Activated CD8-positive, alpha-beta T cell treated with anti-CD3 and anti-CD28 coated beads for 36 hours (primary cell): ENCODE results near the gene LRRC71. TPM values are rescaled to one million over a fixed set of nuclear protein-coding genes. Genes with fewer than 3 reads are reported as not detected.

Experiments used
- ATAC-seq: fragments of 200-7000 bp; cut with Tn5 transposase; one replicate; pipeline ENCODE4 v1.10.0; 2021; ENCODE audit warnings: mild to moderate bottlenecking, moderate library complexity
- CTCF ChIA-PET: fragments of 350-600 bp; sonication (Branson Sonifier 250); formaldehyde crosslinking; loops from one replicate; lab custom pipeline; 2021; ENCODE audit warnings: antibody characterized with exemption; lab: Charles Lee
- POLR2A ChIA-PET: fragments of 350-600 bp; sonication (Branson Sonifier 250); formaldehyde crosslinking; loops from one replicate; lab custom pipeline; 2021; ENCODE audit warnings: antibody characterized with exemption; lab: Charles Lee
- DNase-seq: peaks from one replicate; pipeline ENCODE4 v3.0.0-alpha.2; 2020
- H3K27ac Mint-ChIP-seq: one replicate; pipeline ENCODE4 v1.8.0; 2021; ENCODE audit warnings: mild to moderate bottlenecking, mixed read lengths
- H3K27me3 Mint-ChIP-seq: one replicate; pipeline ENCODE4 v1.8.0; 2021; ENCODE audit warnings: mixed read lengths
- H3K36me3 Mint-ChIP-seq: one replicate; pipeline ENCODE4 v1.8.0; 2021; ENCODE audit warnings: low read depth, mixed read lengths
- H3K4me1 Mint-ChIP-seq: one replicate; pipeline ENCODE4 v1.8.0; 2021; ENCODE audit warnings: low read depth, mixed read lengths
- H3K4me3 Mint-ChIP-seq: one replicate; pipeline ENCODE4 v1.8.0; 2021; ENCODE audit warnings: mild to moderate bottlenecking, moderate library complexity, mixed read lengths
- H3K9me3 Mint-ChIP-seq: one replicate; pipeline ENCODE4 v1.8.0; 2021; ENCODE audit warnings: mixed read lengths
- CTCF ChIP-seq: fragments of 200-600 bp; IDR thresholded peaks from one replicate; pipeline ENCODE4 v1.8.0; 2022; ENCODE audit warnings: antibody characterized with exemption, mild to moderate bottlenecking
- intact Hi-C: fragments of 100-400 bp; cut with micrococcal nuclease; formaldehyde crosslinking; loops from one replicate; pipeline ENCODE4 v1.10.0; 2022
- total RNA-seq, 2 experiments: library from RNA; stranded (reverse); gene quantifications; one replicate each; pipeline ENCODE4 v1.2.3, GENCODE V29; 2021

LRRC71 gene
- total RNA-seq, 2 experiments from 2014 or later: not detected

GRCh38 chr1:156945881-156946661, 25.6 kb downstream of the LRRC71 start:
- Mint-ChIP-seq H3K4me3 (no peak overlapping the region), H3K9me3 (no peaks in the 10 kb centered on the region), H3K36me3 (no peaks in the 10 kb centered on the region), H3K4me1 (no peaks in the 10 kb centered on the region), H3K27ac (no peak overlapping the region), H3K27me3 (no peaks in the 10 kb centered on the region)
- ChIA-PET CTCF (interaction anchor here (0.9 to 1.1 kb wide), 2 partner anchors 8 to 54 kb away, joined by 3 read pairs; no protein-coding TSS in a partner anchor), POLR2A (no interaction called here)
- no peak for TF ChIP-seq CTCF
- ATAC-seq: no peak
- no peak for DNase-seq
- intact Hi-C loops: no loop called here

- Mint-ChIP-seq H3K9me3 (no peaks in the 10 kb centered on the region), H3K4me3 (no peak overlapping the region), H3K27me3 (no peaks in the 10 kb centered on the region), H3K36me3 (no peaks in the 10 kb centered on the region), H3K4me1 (no peaks in the 10 kb centered on the region), H3K27ac (no peak overlapping the region)
- intact Hi-C loops: no loop called here
- ChIA-PET CTCF (interaction anchor here (1.1 kb wide), 1 partner anchor 9 kb away, joined by 3 read pairs; no protein-coding TSS in a partner anchor), POLR2A (no interaction called here)
- no peak for DNase-seq
- ATAC-seq: no peak
- TF ChIP-seq CTCF: no peak
These were observed 26.7 kb downstream of the LRRC71 start for GRCh38 chr1:156947127-156947526.

- ChIA-PET CTCF (interaction anchor here (0.7 to 2.7 kb wide), 6 partner anchors 11 to 209 kb away, joined by 3 to 10 read pairs (median 4); no protein-coding TSS in a partner anchor), POLR2A (interaction anchor here (3.0 kb wide), 1 partner anchor 12 kb away, joined by 12 read pairs; no protein-coding TSS in a partner anchor)
- intact Hi-C loops: no loop called here
- H3K4me3 Mint-ChIP-seq: no peak overlapping the region
- no peaks in the 10 kb centered on the region for H3K9me3 Mint-ChIP-seq
- TF ChIP-seq CTCF: no peak
- ATAC-seq (no peak), DNase-seq (no peak)
- no peaks in the 10 kb centered on the region for H3K4me1 Mint-ChIP-seq
- H3K27me3 Mint-ChIP-seq: no peaks in the 10 kb centered on the region
- H3K27ac Mint-ChIP-seq: no peak overlapping the region
- H3K36me3 Mint-ChIP-seq: no peaks in the 10 kb centered on the region
These were observed 27.5 kb downstream of the LRRC71 start for GRCh38 chr1:156947818-156948525.

- CTCF ChIA-PET: interaction anchor here (0.7 to 2.7 kb wide), 7 partner anchors 10 to 289 kb away, joined by 3 to 10 read pairs (median 3); no protein-coding TSS in a partner anchor
- no peak for TF ChIP-seq CTCF
- H3K9me3 Mint-ChIP-seq: no peaks in the 10 kb centered on the region
- DNase-seq (no peak), ATAC-seq (no peak)
- POLR2A ChIA-PET: interaction anchor here (3.0 kb wide), 1 partner anchor 11 kb away, joined by 12 read pairs; no protein-coding TSS in a partner anchor
- H3K36me3 Mint-ChIP-seq: no peaks in the 10 kb centered on the region
- no peak overlapping the region for H3K27ac Mint-ChIP-seq
- no peaks in the 10 kb centered on the region for H3K4me1 Mint-ChIP-seq
- intact Hi-C loops: no loop called here
- no peak overlapping the region for H3K4me3 Mint-ChIP-seq
- H3K27me3 Mint-ChIP-seq: no peaks in the 10 kb centered on the region
These were observed 28.3 kb downstream of the LRRC71 start for GRCh38 chr1:156948708-156949107.
